UCSD-AML1 (cell line): ENCODE measurements around the gene RDH8.

Experiments
- DNase-seq: peaks from one replicate; lab custom pipeline; 2025; ENCODE audit not compliant: unreplicated experiment; lab: John Stamatoyannopoulos, UW

The RDH8 gene, protein sequence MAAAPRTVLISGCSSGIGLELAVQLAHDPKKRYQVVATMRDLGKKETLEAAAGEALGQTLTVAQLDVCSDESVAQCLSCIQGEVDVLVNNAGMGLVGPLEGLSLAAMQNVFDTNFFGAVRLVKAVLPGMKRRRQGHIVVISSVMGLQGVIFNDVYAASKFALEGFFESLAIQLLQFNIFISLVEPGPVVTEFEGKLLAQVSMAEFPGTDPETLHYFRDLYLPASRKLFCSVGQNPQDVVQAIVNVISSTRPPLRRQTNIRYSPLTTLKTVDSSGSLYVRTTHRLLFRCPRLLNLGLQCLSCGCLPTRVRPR

DNA sequence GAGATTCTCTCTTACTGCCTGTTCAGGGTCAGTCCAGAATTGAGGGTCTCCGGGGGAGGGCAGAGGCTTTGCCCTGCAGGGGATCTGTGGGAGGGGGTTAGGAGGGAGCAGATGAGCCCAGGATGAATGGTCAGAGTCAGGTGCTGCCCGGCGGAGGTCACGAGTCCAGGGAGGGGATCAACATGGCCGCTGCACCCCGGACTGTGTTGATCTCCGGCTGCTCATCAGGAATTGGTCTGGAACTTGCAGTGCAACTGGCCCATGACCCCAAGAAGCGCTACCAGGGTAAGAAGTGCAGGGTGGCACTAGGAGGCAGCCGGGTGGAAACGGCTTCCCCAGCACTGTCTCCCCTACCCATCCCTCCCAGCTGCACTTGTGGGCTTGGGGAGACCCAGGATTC lies at the start of gene RDH8:
TSS of gene RDH8 (plus strand) at position 168 of the 400 bp plus-strand sequence. CDS start at position 183, 15 bp downstream.
- no peak for DNase-seq

DNA sequence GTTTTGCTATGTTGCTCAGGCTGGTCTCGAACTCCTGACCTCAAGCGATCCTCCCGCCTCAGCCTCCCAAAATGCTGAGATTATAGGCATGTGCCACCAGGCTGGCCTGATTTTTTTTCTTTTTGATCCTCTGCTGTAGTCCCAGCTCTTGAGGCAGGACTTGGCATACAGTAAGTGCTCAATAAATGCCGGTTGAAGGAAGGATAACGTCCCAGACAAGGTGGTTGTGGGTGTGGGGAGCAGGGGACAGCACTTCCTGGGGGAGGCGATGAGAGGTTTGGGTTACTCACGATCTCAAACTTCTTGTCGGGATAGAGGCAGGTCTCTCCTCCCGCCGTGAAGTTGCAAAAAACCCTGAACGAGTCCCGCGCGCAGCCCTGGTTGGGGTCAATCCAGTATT lies 47.3 kb upstream of the RDH8 start:
- DNase-seq: no peak

DNA sequence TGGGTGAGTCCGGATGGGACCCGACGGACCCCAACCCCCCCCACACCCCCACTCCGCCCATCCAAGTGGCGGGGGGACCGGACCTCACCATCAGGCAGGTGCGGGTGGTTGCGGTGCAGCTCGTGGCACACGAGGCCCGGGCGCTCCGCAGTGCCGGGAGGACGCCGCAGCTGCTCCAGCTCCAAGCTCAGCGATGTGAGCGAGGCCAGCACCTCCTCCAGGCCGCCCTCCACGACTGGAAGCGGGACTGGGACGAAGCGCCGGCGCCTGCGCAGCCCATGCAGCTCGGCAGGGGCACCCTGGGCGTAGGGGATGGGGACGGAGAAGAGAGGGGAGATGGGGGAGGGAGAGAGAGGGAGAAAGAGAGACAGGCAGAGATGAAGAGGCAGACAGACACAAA lies 46.8 kb upstream of the RDH8 start:
- no peak for DNase-seq

DNA sequence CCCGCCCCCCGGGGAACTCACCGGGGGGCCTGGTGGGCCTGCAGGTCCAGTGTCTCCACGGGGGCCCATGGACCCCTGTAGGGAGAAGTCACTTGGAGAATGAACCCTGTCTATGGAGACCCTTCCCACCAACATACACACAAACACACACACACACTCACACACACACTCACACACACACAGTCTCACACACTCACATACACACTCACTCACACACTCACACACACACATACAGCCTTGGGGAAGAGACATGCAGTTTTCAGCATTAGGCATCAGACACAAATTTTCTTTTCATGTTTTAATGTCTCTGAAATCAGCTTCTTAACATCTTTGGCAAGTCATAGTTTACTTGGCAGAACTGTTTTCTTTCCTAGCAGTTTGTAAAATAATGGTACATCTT lies 46.0 kb upstream of the RDH8 start:
- DNase-seq: no peak

DNA sequence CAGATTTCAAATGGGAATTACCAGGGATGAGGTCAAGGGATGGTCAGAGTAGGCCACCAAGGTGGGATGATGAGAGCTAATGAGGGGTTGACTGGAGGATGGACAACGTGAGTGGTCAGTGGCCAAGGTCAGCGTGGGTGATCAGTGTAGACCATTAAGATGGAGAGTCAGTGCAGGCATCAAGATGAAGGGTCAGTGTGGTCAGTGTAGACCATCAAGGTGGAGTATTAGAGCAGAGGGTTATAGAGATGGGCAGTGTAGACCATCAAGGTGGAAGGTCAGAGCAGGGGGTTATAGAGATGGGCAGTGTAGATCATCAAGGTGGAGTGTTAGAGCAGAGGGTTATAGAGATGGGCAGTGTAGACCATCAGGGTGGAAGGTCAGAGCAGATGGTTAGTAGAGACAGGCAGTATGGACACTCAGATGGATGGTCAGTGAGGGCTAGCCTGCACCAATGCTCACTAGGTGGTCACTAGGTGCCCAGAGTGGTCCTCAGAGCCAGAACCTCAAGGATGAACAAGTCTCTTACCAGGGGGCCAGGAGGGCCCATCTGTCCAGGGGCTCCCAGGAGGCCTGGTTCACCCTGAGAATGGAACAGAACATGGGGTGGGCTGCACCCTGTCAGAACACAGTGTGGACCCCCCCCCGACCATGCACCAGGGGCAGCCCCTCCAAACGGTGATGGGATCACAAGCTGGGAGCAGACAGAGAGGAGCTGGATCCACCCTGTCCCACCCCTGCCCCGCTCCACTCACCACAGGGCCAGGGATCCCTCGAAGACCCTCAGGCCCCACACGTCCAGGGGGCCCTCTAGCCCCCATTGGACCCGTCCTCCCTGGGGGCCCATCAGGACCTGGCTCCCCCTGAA lies 44.2 kb upstream of the RDH8 start:
- no peak for DNase-seq

DNA sequence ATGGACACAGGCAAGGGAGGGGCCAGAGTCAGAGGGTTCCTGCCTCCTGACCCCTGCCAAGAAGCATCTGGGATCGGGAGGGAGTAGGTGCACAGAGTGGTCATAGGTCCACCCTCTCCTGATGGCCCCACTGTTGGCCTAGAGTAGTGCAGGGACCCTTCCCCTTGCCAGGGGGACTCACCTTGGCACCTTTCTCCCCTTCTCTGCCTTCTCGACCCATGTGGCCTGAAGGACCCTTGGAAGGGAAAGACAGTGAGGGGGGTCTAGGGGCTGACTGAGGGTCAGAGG lies 43.7 kb upstream of the RDH8 start:
- no peak for DNase-seq

DNA sequence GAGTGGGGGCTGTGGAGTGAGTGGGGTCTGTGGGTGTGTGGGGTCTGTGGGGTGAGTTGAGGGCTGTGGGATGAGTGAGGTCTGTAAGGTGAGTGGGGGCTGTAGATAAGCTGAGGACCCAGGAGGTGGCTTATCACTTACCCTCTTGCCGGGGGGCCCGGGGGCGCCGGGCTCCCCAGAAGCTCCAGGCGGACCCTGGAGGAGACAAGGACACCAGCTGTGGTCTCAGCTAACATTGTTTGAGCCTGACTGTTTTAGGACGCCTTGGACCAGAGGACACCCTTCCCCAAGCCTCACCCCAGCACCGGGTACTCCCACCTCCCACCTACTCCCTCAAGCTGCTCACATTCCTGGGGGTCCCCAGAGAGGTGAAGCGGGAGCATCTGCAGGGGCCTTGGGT lies 42.8 kb upstream of the RDH8 start:
- no peak for DNase-seq

DNA sequence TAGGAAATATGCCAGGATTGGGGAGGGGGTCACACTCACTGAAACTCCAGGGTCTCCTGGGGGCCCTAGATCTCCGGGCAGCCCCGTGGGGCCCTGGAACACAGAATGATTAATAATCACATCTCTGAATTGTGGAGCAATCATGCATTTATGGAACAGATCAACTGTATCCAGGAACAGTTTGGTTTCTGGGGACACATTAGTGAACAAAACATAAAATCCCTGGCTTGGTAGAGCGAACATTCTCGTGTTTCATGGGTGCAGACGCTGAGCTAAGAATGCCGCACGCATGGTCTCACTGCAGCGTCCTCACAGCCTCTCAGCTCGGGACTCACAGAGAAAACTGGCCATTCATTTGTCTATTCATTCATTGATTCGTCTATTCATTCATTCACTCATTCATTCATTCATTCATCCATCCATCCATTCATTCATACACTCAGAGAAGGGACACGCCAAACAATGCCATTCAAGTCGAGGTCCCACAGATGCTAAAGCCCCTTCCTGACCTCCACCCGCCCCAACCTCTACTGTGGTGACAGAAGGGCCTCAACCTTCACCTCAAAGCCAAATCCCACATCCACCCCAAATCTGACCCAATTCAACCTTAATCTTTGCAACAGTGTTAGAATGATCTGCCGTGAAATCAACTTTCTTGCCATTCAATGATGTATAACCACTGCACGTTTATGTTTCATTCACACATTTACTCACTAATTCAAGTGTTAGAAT lies 42.0 kb upstream of the RDH8 start:
- no peak for DNase-seq

DNA sequence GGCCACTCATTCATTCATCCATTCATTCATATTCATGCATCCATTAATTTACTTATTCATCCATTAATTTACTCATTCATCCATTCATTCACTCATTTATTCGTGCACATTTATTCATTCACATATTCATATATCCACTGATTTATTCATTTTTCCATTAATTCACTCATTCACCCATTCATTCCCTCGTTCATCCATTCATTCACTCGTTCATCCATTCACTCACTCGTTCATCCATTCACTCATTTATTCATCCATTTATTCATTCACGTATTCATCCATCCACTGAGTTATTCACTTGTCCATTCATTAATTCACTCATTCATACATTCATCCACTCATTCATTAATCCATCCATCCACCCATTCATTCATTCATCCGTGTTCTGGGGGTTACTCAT lies 41.2 kb upstream of the RDH8 start:
- no peak for DNase-seq

DNA sequence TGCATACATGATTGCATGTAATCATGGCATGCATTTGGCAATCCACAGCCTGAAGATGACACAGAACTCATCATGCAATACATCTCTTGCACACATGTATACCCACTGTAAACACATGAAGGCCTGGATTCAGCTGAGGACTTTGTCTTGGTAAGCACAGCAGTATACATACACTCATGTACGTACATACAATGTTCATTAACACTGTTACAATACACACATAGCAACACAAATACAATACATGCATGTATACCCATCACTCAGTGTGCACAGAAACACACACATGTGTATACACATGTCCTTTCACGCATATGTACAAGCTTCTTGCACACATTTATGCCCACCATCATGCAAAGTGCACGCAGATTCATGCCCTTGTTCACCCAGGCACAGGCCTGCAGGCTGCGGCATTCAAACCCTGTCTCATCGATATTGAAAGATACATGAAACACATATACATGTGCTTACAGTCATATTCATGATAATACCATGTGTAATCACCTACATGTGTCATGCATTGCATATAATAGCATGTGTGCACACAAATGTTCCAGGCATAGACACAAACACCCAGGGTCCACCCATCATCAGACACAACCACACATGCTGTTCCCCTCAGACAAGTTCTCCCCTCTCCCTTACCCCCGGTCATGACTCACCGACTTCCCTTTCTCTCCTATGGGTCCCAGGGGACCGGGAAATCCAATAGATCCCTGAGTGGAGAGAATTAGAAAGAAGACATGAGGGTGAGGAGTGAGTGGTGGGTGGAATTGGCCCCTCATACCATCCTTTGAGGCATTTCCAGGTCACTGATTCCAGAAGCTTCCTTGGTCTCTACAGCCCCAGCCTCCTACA lies 31.6 kb upstream of the RDH8 start:
- no peak for DNase-seq

DNA sequence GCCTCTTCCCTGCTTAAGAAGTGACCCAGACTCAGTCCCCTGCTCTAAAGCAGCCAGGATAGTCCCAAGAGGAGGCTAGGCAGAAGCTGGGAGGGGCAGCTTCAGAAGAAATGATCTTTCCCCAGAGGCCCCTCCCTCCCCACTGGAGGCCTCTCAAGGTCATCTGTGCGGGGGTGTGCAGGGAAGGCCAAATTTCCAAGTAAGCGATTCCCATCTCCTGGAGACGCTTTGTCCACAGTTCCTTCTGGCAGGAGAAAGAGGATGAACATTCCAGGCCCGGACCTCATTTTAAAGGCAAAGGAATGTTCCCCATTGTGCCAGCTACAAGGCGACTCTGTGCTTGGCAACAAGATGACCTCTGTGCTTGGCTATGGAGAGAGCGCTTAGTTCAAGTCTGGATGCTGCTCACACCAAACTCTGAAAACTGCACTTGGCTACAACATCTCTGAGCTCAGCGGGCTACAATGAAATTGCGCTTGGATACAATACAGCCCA lies 26.4 kb upstream of the RDH8 start:
- DNase-seq: no peak

DNA sequence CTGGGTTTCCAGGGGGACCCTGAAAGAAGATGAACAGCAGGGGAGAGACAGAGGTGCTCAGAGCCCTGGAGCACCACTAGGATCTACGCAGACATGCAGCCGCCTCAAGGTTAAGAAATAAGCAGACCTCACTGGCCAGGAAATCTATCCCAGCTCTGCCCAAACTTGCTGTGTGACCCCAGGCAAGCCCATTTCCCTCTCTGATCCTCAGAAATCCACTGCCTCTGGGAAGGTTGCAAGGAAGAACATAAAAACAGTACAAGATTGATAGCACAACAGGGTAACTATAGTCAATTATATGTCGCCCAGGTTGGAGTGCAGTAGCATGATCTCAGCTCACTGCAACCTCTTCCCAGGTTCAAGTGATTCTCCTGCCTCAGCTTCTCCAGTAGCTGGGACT lies 23.8 kb upstream of the RDH8 start:
- DNase-seq: no peak

DNA sequence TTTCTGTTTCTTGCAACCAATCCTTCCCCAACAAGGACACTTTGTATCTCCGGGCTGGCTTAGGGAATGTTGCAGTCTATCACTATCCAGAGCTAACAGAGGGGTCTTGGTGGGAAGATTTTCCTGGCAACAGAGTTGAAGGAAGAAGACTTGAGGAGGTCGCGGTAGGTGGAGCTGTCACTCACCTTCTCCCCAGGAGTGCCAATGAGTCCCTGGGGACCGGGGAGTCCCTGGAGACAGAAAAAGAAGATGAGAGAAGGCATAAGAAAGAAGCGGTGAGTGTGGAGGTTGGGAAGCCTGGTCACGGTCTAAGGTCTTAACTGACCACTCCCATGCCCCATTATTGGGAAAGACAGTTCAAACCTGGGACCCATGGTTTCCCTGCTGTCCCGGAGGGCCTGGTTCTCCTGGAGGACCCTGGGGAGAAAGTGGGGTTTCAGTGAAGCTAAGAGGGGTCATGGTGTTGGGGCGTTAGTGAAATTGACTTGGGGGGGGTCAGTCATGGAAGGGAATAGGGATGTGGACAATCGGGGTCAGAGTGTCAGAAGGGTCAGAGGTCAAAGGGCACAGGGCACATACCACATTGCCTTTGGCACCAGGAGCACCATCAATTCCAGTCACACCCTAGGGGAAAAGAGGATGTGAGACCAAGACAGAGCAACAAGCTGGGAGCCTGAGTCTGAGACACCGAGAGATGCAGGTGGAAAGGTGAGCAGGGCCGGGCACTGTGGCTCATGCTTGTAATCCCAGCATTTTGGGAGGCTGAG lies 21.7 kb upstream of the RDH8 start:
- DNase-seq: no peak

DNA sequence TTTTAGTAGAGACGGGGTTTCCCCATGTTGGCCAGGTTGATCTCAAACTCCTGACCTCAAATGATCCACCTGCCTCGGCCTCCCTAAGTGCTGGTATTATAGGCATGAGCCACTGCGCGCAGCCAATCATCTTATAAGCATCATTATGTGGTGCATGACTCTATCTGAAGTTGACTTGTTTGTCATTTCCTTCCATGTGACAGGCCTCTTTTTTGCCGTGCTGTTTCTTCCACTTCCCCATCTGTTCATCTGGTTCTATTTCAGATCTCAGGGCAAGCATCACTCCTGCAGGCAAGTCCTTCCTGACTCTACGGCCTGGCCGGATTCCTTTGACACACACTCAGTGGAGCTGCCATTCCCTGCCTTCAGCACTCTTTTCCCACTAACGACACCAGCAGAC lies 18.2 kb upstream of the RDH8 start:
- no peak for DNase-seq

DNA sequence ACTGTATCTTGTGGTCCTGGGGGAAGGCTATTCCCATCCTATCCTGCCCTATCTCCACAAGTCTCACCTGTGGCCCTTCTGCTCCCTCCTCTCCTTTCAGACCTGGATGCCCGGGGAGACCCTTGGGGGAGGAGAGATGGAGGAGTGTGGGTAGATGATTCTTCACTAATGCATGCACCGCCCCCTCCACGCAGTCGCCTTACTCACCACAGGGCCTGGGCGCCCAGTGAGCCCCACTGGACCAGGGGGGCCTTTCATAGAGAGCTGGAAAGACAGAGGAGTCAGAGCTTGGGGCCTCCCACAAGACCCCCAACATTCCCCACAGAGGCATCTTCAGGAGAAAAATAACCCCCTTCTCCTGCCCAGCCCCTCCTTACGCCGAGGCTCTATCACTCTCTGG lies 17.3 kb upstream of the RDH8 start:
- no peak for DNase-seq

DNA sequence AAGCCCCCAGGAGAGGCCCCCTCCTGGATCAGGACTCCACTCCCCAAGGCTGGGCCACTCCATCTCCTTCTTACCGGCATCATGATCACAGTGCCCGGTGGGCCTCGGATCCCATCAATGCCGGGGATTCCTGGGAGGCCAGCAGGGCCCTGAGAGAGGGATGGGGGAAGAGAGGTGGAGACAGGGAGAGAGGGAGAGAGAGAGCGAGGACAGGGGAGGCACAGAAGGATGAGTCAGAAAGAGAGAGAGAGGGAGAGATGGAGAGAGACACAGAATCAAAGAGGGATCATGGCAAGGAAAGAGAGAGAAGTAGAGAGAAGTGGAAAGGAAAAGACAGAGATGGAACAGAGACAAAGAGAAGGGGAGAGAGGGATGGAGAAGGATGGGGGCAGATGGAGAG lies 16.7 kb upstream of the RDH8 start:
- DNase-seq: no peak

DNA sequence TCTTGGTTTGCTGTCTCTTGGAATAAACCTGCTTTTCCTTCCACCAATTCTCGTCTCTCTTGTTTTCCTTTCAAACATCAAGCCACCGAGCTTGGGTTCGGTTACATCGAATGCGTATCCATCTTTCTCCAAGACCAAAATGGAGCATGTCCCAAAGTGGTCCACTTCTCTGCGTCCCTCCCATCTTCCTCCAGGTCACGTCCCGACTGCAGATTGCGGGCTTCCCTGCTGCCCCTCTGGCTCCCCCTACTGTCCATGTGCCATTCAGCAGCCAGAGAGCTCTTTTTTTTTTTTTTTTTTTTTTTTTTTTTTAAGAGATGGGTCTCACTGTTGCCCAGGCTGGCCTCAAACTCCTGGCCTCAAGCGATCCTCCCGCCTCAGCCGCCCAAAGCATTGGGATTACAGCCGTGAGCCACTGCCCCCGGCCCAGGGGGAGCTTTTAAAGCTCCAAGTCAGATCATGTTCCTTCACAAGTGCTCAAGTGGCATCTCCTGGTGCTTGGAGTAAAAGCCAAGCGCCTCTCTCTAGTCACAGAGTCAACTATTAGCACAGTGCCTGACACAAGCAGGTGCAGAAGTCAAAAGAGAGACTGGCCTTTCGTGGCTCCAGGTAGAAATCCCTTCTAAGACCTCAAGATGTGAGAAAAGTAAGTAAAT lies 13.0 kb upstream of the RDH8 start:
- peak; percentile 65 for DNase-seq

DNA sequence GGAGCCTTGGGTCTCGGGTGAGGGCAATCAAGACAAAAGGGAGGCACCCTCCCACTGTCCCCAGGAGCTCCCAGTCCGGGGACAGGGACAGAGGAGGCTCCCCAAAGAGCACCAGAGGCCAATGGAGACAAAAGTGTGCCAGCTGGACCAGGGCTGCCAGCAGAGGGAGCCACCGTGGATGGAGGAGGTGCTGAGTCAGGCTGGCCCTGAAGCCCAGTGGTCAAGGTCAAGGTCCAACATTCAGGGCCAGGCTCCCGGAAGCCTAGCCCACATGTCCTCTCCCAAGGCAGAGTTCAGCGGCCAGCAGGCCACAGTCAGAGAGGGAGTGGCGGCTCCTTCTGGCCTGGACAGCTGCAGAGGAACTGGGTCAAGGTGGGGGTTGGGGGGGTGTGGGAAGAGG lies 11.4 kb upstream of the RDH8 start:
- DNase-seq: no peak

DNA sequence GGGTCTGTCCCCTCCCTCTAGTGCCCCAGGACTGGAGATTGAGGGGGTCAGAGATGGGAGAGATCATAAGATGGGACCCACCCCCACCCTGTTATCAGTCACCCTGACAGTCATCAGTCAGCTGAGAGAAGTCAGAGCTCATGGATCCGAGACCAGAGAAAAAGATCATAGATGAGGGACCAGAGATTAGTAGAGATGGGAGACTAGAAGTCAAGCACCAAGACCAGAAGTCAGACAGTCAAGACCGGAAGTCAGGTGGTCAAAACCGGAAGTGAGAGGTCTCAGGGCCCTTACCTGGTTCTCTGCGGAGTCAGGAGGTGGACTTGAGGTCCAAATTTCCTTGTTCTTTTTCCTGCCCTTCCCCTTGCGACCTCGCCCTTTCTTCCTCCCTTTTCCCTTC lies 10.0 kb upstream of the RDH8 start:
- DNase-seq: no peak

DNA sequence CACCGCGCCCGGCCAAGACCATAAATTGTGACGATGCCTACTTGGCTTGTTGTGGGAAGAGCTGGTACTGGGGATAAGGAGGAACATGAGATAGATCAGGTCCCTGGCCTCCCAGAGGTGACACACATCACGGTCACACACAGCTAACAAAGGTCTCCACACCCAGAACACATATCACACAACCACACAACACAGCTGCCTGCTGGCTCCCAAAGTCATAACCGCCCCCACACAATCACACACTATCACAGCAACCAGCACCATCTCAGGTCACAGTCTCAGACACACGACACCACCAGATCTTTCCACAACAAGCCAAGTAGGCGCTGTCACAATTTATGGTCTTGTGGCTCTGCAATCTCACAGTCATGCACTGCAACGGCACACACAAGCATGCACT lies 8.7 kb upstream of the RDH8 start:
- no peak for DNase-seq
